Keratinocyte (primary cell): ENCODE results near the gene BTBD10. TPM values are rescaled to one million over a fixed set of nuclear protein-coding genes. Genes with fewer than 3 reads are reported as not detected.

Source experiments
- DNase-seq: peaks from one replicate; pipeline ENCODE4 v3.0.0-alpha.2; 2011; ENCODE audit warnings: low read depth, missing footprints, low spot score
- FAIRE-seq: peaks from 2 replicates; lab custom pipeline; 2011; peaks lifted over from hg19 to GRCh38; lab: Jason Lieb, UNC
- H2AFZ ChIP-seq: 2 replicates; pipeline ENCODE4 v1.6.0; 2012; ENCODE audit warnings: low read length, control low read depth, inconsistent platforms; ENCODE audit not compliant: control insufficient read depth
- H3K27ac ChIP-seq: 2 replicates; pipeline ENCODE4 v1.5.1; 2011; ENCODE audit warnings: low read length; ENCODE audit not compliant: control insufficient read depth, insufficient read depth
- H3K27me3 ChIP-seq: 3 replicates; pipeline ENCODE4 v1.6.0; 2011; ENCODE audit warnings: low read length; ENCODE audit not compliant: control insufficient read depth, insufficient read depth; ENCODE audit errors: extremely low read depth
- H3K36me3 ChIP-seq, 2 experiments: 2 replicates in 1 of 2; 3 replicates in 1 of 2; pipeline ENCODE4 v1.5.1; 2011; ENCODE audit warnings: low read length in 2 of 2, mild to moderate bottlenecking in 1 of 2; ENCODE audit not compliant: control insufficient read depth in 2 of 2, insufficient read depth in 2 of 2; ENCODE audit errors: extremely low read depth in 1 of 2
- H3K4me1 ChIP-seq: 3 replicates; pipeline ENCODE4 v1.5.1; 2011; ENCODE audit warnings: low read length; ENCODE audit not compliant: control insufficient read depth, insufficient read depth; ENCODE audit errors: extremely low read depth
- H3K4me2 ChIP-seq: 3 replicates; pipeline ENCODE4 v1.6.0; 2011; ENCODE audit warnings: low read depth, low read length; ENCODE audit not compliant: control insufficient read depth, insufficient read depth; ENCODE audit errors: extremely low read depth
- H3K4me3 ChIP-seq, 3 experiments: fragments of 200-600 bp in 1 of 3; sonication (generic) in 1 of 3; 2 replicates in 2 of 3; 3 replicates in 1 of 3; pipeline ENCODE4 v1.5.1; 2011 to 2016; ENCODE audit warnings: low read length in 3 of 3, mild to moderate bottlenecking in 3 of 3, control low read depth in 2 of 3, inconsistent platforms in 1 of 3, low read depth in 1 of 3, mixed read lengths in 1 of 3, mixed run types in 1 of 3, moderate library complexity in 1 of 3; ENCODE audit not compliant: control insufficient read depth in 2 of 3, insufficient read depth in 2 of 3; ENCODE audit errors: extremely low read depth in 1 of 3
- H3K79me2 ChIP-seq: 2 replicates; pipeline ENCODE4 v1.6.0; 2012; ENCODE audit warnings: low read length; ENCODE audit not compliant: control insufficient read depth, insufficient read depth
- H3K9ac ChIP-seq: 3 replicates; pipeline ENCODE4 v1.6.0; 2011; ENCODE audit warnings: low read length; ENCODE audit not compliant: control insufficient read depth, insufficient read depth; ENCODE audit errors: extremely low read depth
- H3K9me1 ChIP-seq: 3 replicates; pipeline ENCODE4 v1.6.0; 2011; ENCODE audit warnings: low read length; ENCODE audit not compliant: control insufficient read depth, insufficient read depth; ENCODE audit errors: extremely low read depth
- H3K9me3 ChIP-seq: 2 replicates; pipeline ENCODE4 v1.5.1; 2012; ENCODE audit warnings: low read depth, low read length; ENCODE audit not compliant: control insufficient read depth
- H4K20me1 ChIP-seq: 3 replicates; pipeline ENCODE4 v1.6.0; 2011; ENCODE audit warnings: low read length; ENCODE audit not compliant: control insufficient read depth, insufficient read depth; ENCODE audit errors: extremely low read depth
- EZH2 ChIP-seq: IDR thresholded peaks from one replicate; pipeline ENCODE4 v1.6.1; 2012; ENCODE audit warnings: inconsistent platforms, mild to moderate bottlenecking, low read length, moderate library complexity
- dilution Hi-C: fragments of 300-500 bp; cut with MboI; formaldehyde crosslinking; loops from one replicate; pipeline ENCODE4 v1.7.0; 2020; ENCODE audit warnings: low sequenced_read_pairs; ENCODE audit not compliant: extremely low pct_ligation_motif_present
- polyA plus RNA-seq, 5 experiments: library from polyadenylated mRNA; depleted of rRNA in 3 of 5; stranded (reverse) in 3 of 5; stranded (forward) in 1 of 5; unstranded in 1 of 5; fragments of >200 nt; gene quantifications; 1 replicate in 1 of 5; 2 replicates in 3 of 5; 3 replicates in 1 of 5; pipeline versions ENCODE4 v1.2.1 to v1.2.3, GENCODE V29; 2011 to 2012; ENCODE audit warnings: missing spikeins in 2 of 5, low read depth in 1 of 5, low replicate concordance in 1 of 5
- TF ChIP-seq, protein P1 (sequence below), 3 experiments: IDR thresholded peaks in 1 of 3; conservative IDR thresholded peaks in 1 of 3; optimal IDR thresholded peaks in 1 of 3; 2 replicates in 2 of 3; 3 replicates in 1 of 3; pipeline versions ENCODE3 to v1.5.1; 2011; ENCODE audit warnings: low read length in 3 of 3, mild to moderate bottlenecking in 3 of 3, moderate library complexity in 2 of 3, control low read depth in 1 of 3, inconsistent platforms in 1 of 3; ENCODE audit not compliant: insufficient read depth in 2 of 3; ENCODE audit errors: extremely low read depth in 1 of 3

BTBD10 gene
- polyA plus RNA-seq, 1 donor (not counting 4 experiments of a cell fraction or from before 2014, with no cell fraction given), result 76.0 TPM

DNA sequence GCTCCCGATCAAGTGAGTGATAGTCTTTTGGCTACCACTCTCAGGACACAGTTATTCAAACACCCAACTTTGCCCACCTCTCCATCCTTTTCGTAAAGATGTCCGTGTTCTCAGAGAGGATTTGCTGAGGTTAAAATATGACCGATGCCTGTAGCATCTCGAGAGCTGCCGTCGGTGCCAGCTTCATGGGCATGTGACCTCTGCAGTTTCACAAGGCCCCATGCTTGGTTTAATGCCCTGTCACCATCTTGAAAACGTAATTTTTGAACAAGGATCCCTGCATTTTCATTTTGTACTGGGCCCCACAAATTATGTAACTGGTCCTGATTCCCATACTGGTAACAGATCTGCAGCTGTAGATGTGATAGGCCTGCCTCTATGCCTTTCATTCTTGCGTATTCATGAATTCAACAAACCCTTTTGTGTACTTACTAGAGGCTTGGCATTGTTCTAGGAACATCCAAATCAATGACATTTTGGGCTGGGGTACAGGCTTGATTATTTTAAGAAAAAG lies 100.4 kb downstream of the BTBD10 start:
- no peaks in the 10 kb centered on the region for H3K9me1 ChIP-seq
- H3K4me2 ChIP-seq, result no peak overlapping the region
- H3K27me3 ChIP-seq, result no peaks in the 10 kb centered on the region
- no peak overlapping the region for H3K4me3 ChIP-seq
- H3K79me2 ChIP-seq, result no peaks in the 10 kb centered on the region
- H3K9me3 ChIP-seq, result no peaks in the 10 kb centered on the region
- TF ChIP-seq, protein P1, sequence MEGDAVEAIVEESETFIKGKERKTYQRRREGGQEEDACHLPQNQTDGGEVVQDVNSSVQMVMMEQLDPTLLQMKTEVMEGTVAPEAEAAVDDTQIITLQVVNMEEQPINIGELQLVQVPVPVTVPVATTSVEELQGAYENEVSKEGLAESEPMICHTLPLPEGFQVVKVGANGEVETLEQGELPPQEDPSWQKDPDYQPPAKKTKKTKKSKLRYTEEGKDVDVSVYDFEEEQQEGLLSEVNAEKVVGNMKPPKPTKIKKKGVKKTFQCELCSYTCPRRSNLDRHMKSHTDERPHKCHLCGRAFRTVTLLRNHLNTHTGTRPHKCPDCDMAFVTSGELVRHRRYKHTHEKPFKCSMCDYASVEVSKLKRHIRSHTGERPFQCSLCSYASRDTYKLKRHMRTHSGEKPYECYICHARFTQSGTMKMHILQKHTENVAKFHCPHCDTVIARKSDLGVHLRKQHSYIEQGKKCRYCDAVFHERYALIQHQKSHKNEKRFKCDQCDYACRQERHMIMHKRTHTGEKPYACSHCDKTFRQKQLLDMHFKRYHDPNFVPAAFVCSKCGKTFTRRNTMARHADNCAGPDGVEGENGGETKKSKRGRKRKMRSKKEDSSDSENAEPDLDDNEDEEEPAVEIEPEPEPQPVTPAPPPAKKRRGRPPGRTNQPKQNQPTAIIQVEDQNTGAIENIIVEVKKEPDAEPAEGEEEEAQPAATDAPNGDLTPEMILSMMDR (optimal IDR thresholded peaks at IDR 0.05 in 1 of 3, IDR thresholded peaks at IDR 0.05 in 1 of 3, conservative IDR thresholded peaks at IDR 0.05 in 1 of 3; ENCODE audit: extremely low read depth in 1 of 3, insufficient read depth in 2 of 3, low read length in 3 of 3), result no peak
- TF ChIP-seq EZH2, result no peak
- no peaks in the 10 kb centered on the region for H4K20me1 ChIP-seq
- H3K9ac ChIP-seq, result no peak overlapping the region
- peaks cover 18 to 27% of the 10 kb centered on the region in 2 experiments for H3K36me3 ChIP-seq
- dilution Hi-C loops, result no loop called here
- no peak overlapping the region for H2AFZ ChIP-seq
- no peak overlapping the region for H3K27ac ChIP-seq
- DNase-seq (no peak), FAIRE-seq (no peak)
- no peaks in the 10 kb centered on the region for H3K4me1 ChIP-seq

DNA sequence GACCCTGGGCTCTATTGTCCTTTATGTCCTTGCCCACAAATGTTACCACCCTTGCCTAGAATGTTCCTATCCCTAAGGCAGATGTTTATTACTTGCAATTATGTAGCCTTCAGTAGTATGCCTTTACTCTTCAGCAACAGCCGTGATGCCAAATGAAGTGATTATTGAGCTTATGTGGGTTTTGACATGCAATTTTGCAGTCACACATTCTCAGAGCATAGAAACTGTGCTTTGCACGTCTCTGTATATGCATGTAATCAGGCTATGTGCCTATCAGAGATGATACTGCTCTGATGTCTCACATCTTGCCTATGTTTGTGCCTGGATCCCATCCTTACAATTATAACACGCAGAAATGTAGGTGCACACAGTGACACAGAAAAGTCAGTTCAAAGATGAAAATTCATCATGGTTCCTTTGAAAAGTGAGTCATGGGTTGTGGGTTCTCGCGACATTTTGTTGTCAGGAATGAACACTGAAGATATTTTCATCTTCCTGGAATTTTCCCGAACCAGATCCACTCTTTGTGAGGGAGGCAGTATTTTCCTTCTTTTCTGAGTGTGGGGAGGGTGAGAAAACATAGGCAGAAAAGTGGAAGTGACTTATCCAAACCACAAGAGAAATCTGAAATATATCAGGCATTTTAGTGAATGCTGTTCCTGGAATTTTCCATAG lies 104.3 kb downstream of the BTBD10 start:
- Histone ChIP-seq H3K9ac (no peak overlapping the region), H3K4me1 (no peaks in the 10 kb centered on the region), H3K27ac (no peak overlapping the region), H3K4me2 (no peak overlapping the region), H3K79me2 (no peaks in the 10 kb centered on the region), H3K27me3 (no peaks in the 10 kb centered on the region), H3K9me3 (no peaks in the 10 kb centered on the region), H3K4me3 (no peak overlapping the region), H3K9me1 (no peaks in the 10 kb centered on the region), H2AFZ (no peak overlapping the region), H4K20me1 (no peaks in the 10 kb centered on the region), H3K36me3 (peaks cover 30% of the 10 kb centered on the region in 2 experiments)
- dilution Hi-C loops, result no loop called here
- TF ChIP-seq, protein P1 (optimal IDR thresholded peaks at IDR 0.05 in 1 of 3, IDR thresholded peaks at IDR 0.05 in 1 of 3, conservative IDR thresholded peaks at IDR 0.05 in 1 of 3; ENCODE audit: extremely low read depth in 1 of 3, insufficient read depth in 2 of 3, low read length in 3 of 3), result no peak
- no peak for TF ChIP-seq EZH2
- DNase-seq (no peak), FAIRE-seq (no peak)
